GM12872 (cell line): ENCODE measurements around the gene INMT.

Experiments used
- TF ChIP-seq, protein P1 (sequence below): IDR thresholded peaks from 3 replicates; pipeline ENCODE4 v1.5.1; 2011; ENCODE audit warnings: low read depth, mild to moderate bottlenecking, low read length, moderate library complexity; ENCODE audit not compliant: insufficient read depth

INMT gene

DNA sequence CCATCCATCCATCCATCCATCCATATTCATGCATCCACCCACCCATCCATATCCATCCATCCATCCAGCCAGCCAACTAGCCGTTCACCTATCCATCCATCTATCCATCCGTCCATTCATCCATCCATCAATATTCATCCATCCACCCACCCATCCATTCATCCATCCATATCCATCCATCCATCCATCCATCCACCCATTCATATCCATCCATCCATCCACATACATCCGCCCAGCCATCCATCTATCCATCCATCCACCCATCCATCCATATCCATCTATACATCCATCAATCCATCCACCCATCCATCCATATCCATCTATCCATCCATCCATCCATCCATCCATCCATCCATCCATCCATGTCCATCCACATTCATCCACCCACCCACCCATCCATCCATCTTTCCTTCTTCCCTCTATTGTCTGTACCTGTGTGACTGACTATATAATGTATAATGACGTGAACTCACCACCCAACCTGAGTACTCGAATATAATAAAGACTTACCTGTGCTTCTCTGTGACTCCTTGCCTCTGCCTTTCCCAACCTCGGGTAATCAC is 2.5 kb downstream of the INMT start:
- TF ChIP-seq, protein P1, sequence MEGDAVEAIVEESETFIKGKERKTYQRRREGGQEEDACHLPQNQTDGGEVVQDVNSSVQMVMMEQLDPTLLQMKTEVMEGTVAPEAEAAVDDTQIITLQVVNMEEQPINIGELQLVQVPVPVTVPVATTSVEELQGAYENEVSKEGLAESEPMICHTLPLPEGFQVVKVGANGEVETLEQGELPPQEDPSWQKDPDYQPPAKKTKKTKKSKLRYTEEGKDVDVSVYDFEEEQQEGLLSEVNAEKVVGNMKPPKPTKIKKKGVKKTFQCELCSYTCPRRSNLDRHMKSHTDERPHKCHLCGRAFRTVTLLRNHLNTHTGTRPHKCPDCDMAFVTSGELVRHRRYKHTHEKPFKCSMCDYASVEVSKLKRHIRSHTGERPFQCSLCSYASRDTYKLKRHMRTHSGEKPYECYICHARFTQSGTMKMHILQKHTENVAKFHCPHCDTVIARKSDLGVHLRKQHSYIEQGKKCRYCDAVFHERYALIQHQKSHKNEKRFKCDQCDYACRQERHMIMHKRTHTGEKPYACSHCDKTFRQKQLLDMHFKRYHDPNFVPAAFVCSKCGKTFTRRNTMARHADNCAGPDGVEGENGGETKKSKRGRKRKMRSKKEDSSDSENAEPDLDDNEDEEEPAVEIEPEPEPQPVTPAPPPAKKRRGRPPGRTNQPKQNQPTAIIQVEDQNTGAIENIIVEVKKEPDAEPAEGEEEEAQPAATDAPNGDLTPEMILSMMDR, result no peak

DNA sequence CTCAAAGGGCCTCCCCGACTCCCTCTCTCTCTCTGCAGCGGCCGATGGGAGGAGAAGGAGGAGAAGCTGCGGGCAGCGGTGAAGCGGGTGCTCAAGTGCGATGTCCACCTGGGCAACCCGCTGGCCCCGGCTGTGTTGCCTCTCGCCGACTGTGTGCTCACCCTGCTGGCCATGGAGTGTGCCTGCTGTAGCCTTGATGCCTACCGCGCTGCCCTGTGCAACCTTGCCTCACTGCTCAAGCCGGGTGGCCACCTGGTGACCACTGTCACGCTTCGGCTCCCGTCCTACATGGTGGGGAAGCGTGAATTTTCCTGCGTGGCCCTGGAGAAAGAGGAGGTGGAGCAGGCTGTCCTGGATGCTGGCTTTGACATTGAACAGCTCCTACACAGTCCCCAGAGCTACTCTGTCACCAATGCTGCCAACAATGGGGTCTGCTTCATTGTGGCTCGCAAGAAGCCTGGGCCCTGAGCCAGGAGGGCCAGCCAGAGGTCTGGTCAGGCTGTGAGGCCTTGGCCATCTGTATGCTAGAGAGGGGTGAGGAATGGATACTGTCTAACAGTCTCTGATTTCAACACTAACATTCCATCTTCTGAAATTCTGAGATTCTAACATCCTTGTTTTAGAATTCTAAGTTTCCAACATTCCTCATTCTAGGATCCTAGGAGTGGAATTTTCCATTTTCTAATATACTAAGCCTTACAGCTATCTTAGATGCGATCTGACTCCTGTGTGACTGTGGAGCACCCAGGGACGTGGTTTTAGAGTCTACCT is 3.6 kb downstream of the INMT start:
- TF ChIP-seq, protein P1, result no peak

DNA sequence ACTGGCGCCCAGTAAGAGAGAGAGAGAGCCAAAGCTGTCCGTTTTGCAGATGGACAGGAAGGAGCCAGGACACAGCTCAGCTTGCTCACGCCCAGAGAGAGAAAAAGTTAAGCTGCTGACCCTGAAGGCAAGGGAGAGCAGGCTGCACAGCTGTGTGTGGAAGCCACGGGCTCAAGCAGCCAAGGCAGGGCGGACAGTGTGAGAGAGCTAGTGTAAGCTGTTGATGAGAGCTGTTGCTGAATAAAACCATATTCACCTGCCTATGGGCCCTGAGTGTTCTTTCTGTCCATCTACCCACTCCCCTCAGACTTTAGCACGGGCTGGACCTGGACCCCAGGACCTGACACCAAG is 5.4 kb downstream of the INMT start:
- TF ChIP-seq, protein P1, result no peak

DNA sequence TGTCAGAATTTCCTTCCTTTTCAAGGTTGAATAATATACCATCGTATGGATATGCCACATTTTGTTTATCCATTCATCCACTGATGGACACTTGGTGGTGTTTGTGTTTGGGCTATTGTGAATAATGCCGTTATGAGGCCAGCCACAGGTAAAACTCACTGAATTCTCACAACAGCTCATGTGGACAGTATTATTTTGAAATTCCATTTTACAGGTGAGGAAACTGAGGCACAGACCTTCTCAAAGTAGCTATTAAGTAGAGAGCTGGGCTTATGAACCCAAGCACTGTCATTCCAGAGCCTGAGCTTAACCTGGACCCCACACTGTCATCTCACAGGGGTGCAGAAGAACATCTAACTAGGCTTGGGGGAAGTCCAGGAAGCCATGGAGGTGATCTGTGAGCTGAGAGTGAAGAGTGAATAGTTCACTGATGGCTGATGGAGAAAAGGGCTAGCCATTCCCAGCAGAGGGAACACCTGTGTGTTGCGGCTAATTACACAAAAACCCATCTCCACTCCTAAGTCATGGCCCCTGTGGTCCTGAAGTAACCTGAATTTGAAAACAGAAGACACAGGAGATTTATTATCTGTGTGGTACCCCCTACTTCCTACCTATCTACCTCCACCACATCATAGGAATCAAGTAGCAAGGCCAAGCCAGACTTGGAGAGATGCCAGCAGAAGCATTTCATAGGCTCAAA is 8.7 kb downstream of the INMT start:
- TF ChIP-seq, protein P1, result no peak

DNA sequence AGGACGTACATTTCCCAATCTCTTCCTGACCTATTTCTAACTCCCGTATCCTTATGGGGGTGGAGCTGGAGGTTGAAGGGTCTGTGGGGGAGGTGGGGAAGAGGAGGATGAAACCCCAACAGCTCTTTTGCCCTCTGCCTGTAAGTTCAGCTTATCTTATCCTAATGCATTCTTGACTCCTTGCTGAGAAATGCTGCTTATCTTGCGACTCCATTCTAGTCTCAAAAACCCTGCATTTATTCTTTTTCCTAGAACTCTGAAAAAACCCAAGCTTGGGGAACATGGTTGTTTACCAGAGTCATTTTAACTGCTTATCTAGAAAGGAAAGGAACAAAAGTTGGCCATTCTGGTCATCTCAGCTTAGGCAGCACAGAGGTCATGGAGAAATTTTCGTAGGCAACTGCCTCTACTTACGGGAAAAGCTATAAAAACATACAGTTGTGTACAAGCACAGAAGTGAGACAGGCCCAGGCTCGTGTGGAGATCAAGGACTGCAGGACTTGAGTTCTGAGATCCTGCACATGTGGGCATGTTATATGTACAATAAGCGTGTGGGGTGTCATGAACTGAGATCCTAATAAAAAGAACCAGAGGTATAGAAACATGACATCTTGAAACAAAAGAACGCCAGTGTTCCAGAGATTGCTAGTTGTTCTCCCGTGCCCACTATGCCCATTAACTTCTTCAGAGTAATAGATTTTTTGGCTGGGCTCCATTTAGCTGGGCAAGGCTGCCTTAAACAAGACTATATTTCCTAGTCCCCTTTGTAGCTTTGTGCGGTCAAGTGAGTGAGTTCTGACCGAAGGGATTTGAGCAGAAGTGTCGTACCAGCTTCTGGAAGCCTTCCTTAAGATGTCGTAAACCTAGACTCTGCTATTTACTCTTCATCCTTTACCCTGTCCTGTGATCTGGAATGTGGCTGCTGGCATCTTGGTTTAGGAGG is 9.6 kb downstream of the INMT start:
- TF ChIP-seq, protein P1, result no peak

DNA sequence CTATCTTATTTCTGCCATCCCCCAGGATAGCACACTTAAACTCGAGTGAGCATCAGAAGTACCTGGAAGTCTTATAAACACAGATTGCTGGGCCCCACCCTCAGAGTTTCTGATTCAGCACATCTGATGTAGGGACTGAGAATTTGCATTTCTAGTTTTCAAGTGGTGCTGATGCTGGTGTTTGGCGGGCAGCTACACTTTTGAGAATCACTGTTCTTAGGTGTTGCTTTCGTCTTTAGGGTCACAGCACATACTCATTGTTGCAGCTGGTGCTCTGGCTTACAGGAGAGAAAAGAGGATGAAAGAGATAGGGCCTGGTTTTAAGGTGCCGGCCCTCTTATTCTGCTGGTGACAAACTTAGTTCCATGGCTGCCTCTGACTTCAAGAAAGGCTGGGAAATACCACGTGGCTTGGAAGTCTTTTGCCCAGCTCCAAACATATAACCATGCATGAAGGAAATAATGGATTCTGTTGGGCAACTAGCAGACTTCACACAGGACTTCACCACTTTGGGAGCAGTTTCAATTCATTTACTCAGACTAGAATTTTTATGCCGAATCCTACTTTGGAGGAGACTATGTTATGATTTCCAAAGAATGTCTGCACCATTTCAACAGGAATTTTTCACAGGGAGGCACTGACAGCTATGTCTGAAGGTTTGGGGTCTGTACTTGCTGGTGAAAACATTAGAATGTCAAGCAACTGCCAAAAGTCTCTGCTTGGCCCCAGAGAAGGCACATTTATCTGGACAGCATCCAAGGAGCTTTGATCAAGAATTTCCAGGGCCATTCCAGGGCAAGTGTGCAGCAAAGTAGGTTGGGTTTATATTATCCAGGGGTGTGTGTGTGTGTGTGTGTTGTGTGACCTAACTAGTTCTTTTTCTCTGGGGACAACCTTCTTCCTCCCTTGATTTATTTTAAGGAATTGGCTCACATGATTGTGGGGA is 12.4 kb downstream of the INMT start:
- TF ChIP-seq, protein P1, result no peak
